CD4-positive, CD25-positive, alpha-beta regulatory T cell (primary cell): ENCODE data around the gene SPRR3. TPM values are rescaled to one million over a fixed set of nuclear protein-coding genes. Genes with fewer than 3 reads are reported as not detected.

Experiments used
- ATAC-seq, 2 donors: fragments of 150-1000 bp; cut with Tn5 transposase; one replicate each; pipeline ENCODE4 v1.10.0; 2021; ENCODE audit warnings: low read depth in 2 of 2, moderate number of reproducible peaks in 2 of 2, moderate library complexity in 1 of 2
- DNase-seq, 3 donors: peaks; one replicate each; pipeline versions ENCODE4 v3.0.0 to v3.0.0-alpha.2; 2012 to 2022; ENCODE audit warnings: mixed read lengths in 1 of 3
- H3K27ac ChIP-seq: one replicate; pipeline ENCODE4 v1.7.0; 2013; ENCODE audit warnings: mild to moderate bottlenecking, low read length; ENCODE audit not compliant: insufficient read depth, poor library complexity, severe bottlenecking
- H3K27me3 ChIP-seq: one replicate; pipeline ENCODE4 v1.7.0; 2013; ENCODE audit warnings: low read length; ENCODE audit not compliant: control insufficient read depth, insufficient read depth
- H3K36me3 ChIP-seq: one replicate; pipeline ENCODE4 v1.7.0; 2013; ENCODE audit warnings: mild to moderate bottlenecking, low read length, moderate library complexity; ENCODE audit not compliant: control insufficient read depth, insufficient read depth
- H3K4me1 ChIP-seq: 2 replicates; pipeline ENCODE4 v1.7.0; 2013; ENCODE audit warnings: mild to moderate bottlenecking, low read length; ENCODE audit not compliant: insufficient read depth, control insufficient read depth, poor library complexity, severe bottlenecking
- H3K4me3 ChIP-seq: one replicate; pipeline ENCODE4 v1.7.0; 2013; ENCODE audit warnings: low read depth, mild to moderate bottlenecking, low read length, moderate library complexity
- H3K9me3 ChIP-seq, 2 experiments: 1 replicate in 1 of 2; 2 replicates in 1 of 2; pipeline ENCODE4 v1.7.0; 2013; ENCODE audit warnings: low read length in 2 of 2, mild to moderate bottlenecking in 1 of 2, moderate library complexity in 1 of 2; ENCODE audit not compliant: control insufficient read depth in 2 of 2
- H3K27ac Mint-ChIP-seq, 3 donors: one replicate each; pipeline ENCODE4 v1.8.0; 2020 to 2022; ENCODE audit warnings: mild to moderate bottlenecking in 3 of 3, mixed read lengths in 3 of 3, moderate library complexity in 2 of 3
- H3K27me3 Mint-ChIP-seq: one replicate; pipeline ENCODE4 v1.8.0; 2022; ENCODE audit warnings: mild to moderate bottlenecking, mixed read lengths
- H3K36me3 Mint-ChIP-seq: one replicate; pipeline ENCODE4 v1.8.0; 2020; ENCODE audit warnings: mixed read lengths
- H3K4me1 Mint-ChIP-seq, 4 donors: one replicate each; pipeline ENCODE4 v1.8.0; 2020 to 2022; ENCODE audit warnings: mixed read lengths in 4 of 4, mild to moderate bottlenecking in 1 of 4
- H3K4me3 Mint-ChIP-seq, 4 donors: one replicate each; pipeline ENCODE4 v1.8.0; 2020 to 2022; ENCODE audit warnings: mild to moderate bottlenecking in 4 of 4, mixed read lengths in 4 of 4, moderate library complexity in 3 of 4
- H3K9me3 Mint-ChIP-seq, 7 donors: one replicate each; pipeline ENCODE4 v1.8.0; 2020 to 2022; ENCODE audit warnings: mixed read lengths in 7 of 7, mild to moderate bottlenecking in 3 of 7, moderate library complexity in 2 of 7
- polyA plus RNA-seq, 4 donors: library from polyadenylated mRNA; unstranded; fragments of 300-500 nt; fragmentation: Illumina TruSeq; gene quantifications; one replicate each; pipeline ENCODE4 v1.2.3, GENCODE V29; 2021
- total RNA-seq: library from RNA; stranded (reverse); gene quantifications from one replicate; pipeline ENCODE4 v1.2.3, GENCODE V29; 2022

The SPRR3 gene
- total and polyA plus RNA-seq, 5 donors from 2014 or later, result not detected

GRCh38 chr1:153032073-153032472 is 30.5 kb downstream of the SPRR3 start:
- no peak overlapping the region for H3K27ac ChIP-seq
- no peaks in the 10 kb centered on the region for H3K36me3 Mint-ChIP-seq
- H3K27me3 Mint-ChIP-seq, result peaks cover 6% of the 10 kb centered on the region
- no peaks in the 10 kb centered on the region for H3K36me3 ChIP-seq
- DNase-seq, result no peak
- no peak overlapping the region for H3K4me3 ChIP-seq
- no peaks in the 10 kb centered on the region for H3K4me1 Mint-ChIP-seq
- H3K27me3 ChIP-seq, result peaks cover 1% of the 10 kb centered on the region
- H3K9me3 ChIP-seq, result no peaks in the 10 kb centered on the region
- no peak overlapping the region for H3K4me3 Mint-ChIP-seq
- H3K9me3 Mint-ChIP-seq, result peaks cover 0 to 5% (median 0%) of the 10 kb centered on the region in 7 donors
- no peak for ATAC-seq
- no peaks in the 10 kb centered on the region for H3K4me1 ChIP-seq
- H3K27ac Mint-ChIP-seq, result no peak overlapping the region

GRCh38 chr1:153032677-153033308 is 31.2 kb downstream of the SPRR3 start:
- Histone ChIP-seq H3K36me3 (no peaks in the 10 kb centered on the region), H3K4me1 (no peaks in the 10 kb centered on the region), H3K9me3 (no peaks in the 10 kb centered on the region), H3K27me3 (no peaks in the 10 kb centered on the region), H3K27ac (no peak overlapping the region), H3K4me3 (no peak overlapping the region)
- H3K36me3 Mint-ChIP-seq, result no peaks in the 10 kb centered on the region
- peaks cover 6% of the 10 kb centered on the region for H3K27me3 Mint-ChIP-seq
- H3K4me3 Mint-ChIP-seq, result no peak overlapping the region
- no peaks in the 10 kb centered on the region for H3K4me1 Mint-ChIP-seq
- peaks cover 0 to 5% (median 0%) of the 10 kb centered on the region in 7 donors for H3K9me3 Mint-ChIP-seq
- no peak overlapping the region for H3K27ac Mint-ChIP-seq
- ATAC-seq (no peak), DNase-seq (no peak)

GRCh38 chr1:153035211-153035610 is 33.7 kb downstream of the SPRR3 start:
- Histone ChIP-seq H3K9me3 (no peaks in the 10 kb centered on the region), H3K27ac (no peak overlapping the region)

GRCh38 chr1:153040950-153041631 is 39.5 kb downstream of the SPRR3 start, which contains the start of gene SPRR2D:
Gene SPRR2D (minus strand): TSS chr1:153041120. CDS start chr1:153040346, 774 bp downstream.
- Histone ChIP-seq H3K9me3 (no peaks in the 10 kb centered on the region), H3K27me3 (peaks cover 13% of the 10 kb centered on the region), H3K36me3 (no peaks in the 10 kb centered on the region), H3K4me3 (no peak within 1 kb of the TSS), H3K4me1 (no peaks in the 10 kb centered on the region), H3K27ac (no peak within 1 kb of the TSS)
- no peaks in the 10 kb centered on the region for H3K4me1 Mint-ChIP-seq
- H3K36me3 Mint-ChIP-seq, result no peaks in the 10 kb centered on the region
- H3K27me3 Mint-ChIP-seq, result peaks cover 9% of the 10 kb centered on the region
- DNase-seq, result no peak
- peak within 1 kb of the TSS in 1 of 3 donors; percentile 16 for H3K27ac Mint-ChIP-seq
- H3K9me3 Mint-ChIP-seq, result peaks cover 0 to 2% (median 1%) of the 10 kb centered on the region in 7 donors
- no peak for ATAC-seq
- no peak within 1 kb of the TSS for H3K4me3 Mint-ChIP-seq

More at GRCh38 chr1:153035211-153035610, 33.7 kb downstream of the SPRR3 start:
- no peak overlapping the region for H3K4me3 ChIP-seq
- no peaks in the 10 kb centered on the region for H3K27me3 ChIP-seq
- H3K36me3 Mint-ChIP-seq, result no peaks in the 10 kb centered on the region
- no peaks in the 10 kb centered on the region for H3K36me3 ChIP-seq
- ATAC-seq, result no peak
- no peaks in the 10 kb centered on the region for H3K4me1 ChIP-seq
- H3K27ac Mint-ChIP-seq, result no peak overlapping the region
- H3K4me1 Mint-ChIP-seq, result no peaks in the 10 kb centered on the region
- DNase-seq, result no peak
- peaks cover 0 to 3% (median 1%) of the 10 kb centered on the region in 7 donors for H3K9me3 Mint-ChIP-seq
- H3K4me3 Mint-ChIP-seq, result no peak overlapping the region
- H3K27me3 Mint-ChIP-seq, result no peaks in the 10 kb centered on the region

GRCh38 chr1:153049211-153049610 is 47.7 kb downstream of the SPRR3 start:
- no peak overlapping the region for H3K4me3 Mint-ChIP-seq
- DNase-seq (no peak), ATAC-seq (no peak)
- H3K9me3 Mint-ChIP-seq, result peaks cover 0 to 2% (median 0%) of the 10 kb centered on the region in 7 donors
- no peaks in the 10 kb centered on the region for H3K36me3 Mint-ChIP-seq
- no peaks in the 10 kb centered on the region for H3K9me3 ChIP-seq
- H3K27ac Mint-ChIP-seq, result no peak overlapping the region
- H3K4me1 Mint-ChIP-seq, result no peaks in the 10 kb centered on the region
- H3K4me1 ChIP-seq, result no peaks in the 10 kb centered on the region
- H3K4me3 ChIP-seq, result no peak overlapping the region
- no peaks in the 10 kb centered on the region for H3K36me3 ChIP-seq
- H3K27me3 Mint-ChIP-seq, result peaks cover 28% of the 10 kb centered on the region
- H3K27ac ChIP-seq, result no peak overlapping the region
- H3K27me3 ChIP-seq, result peaks cover 9% of the 10 kb centered on the region

Other genes starting within 250 kb of the SPRR3 start
- gene KPRP, start 243.7 kb upstream of the SPRR3 start, total RNA-seq, result not detected
- gene KPRP, start 243.7 kb upstream of the SPRR3 start, polyA plus RNA-seq, result not detected
- not detected for gene LCE1F, start 226.6 kb upstream of the SPRR3 start, total RNA-seq
- not detected for gene LCE1F, start 226.6 kb upstream of the SPRR3 start, polyA plus RNA-seq
- not detected for gene LCE1E, start 215.5 kb upstream of the SPRR3 start, total RNA-seq
- gene LCE1E, start 215.5 kb upstream of the SPRR3 start, polyA plus RNA-seq, result not detected
- not detected for gene LCE1D, start 205.0 kb upstream of the SPRR3 start, total RNA-seq
- not detected for gene LCE1D, start 205.0 kb upstream of the SPRR3 start, polyA plus RNA-seq
- not detected for gene LCE1C, start 195.1 kb upstream of the SPRR3 start, total RNA-seq
- gene LCE1C, start 195.1 kb upstream of the SPRR3 start, polyA plus RNA-seq, result not detected
- not detected for gene LCE1B, start 189.8 kb upstream of the SPRR3 start, total RNA-seq
- gene LCE1B, start 189.8 kb upstream of the SPRR3 start, polyA plus RNA-seq, result not detected
- gene LCE1A, start 174.3 kb upstream of the SPRR3 start, total RNA-seq, result not detected
- not detected for gene LCE1A, start 174.3 kb upstream of the SPRR3 start, polyA plus RNA-seq
- gene LCE6A, start 158.9 kb upstream of the SPRR3 start, total RNA-seq, result not detected
- not detected for gene LCE6A, start 158.9 kb upstream of the SPRR3 start, polyA plus RNA-seq
- gene LCE7A, start 141.8 kb upstream of the SPRR3 start, total RNA-seq, result not detected
- not detected for gene LCE7A, start 141.8 kb upstream of the SPRR3 start, polyA plus RNA-seq
- not detected for gene SMCP, start 123.4 kb upstream of the SPRR3 start, total RNA-seq
- not detected for gene SMCP, start 123.4 kb upstream of the SPRR3 start, polyA plus RNA-seq
- gene IVL, start 93.2 kb upstream of the SPRR3 start, total RNA-seq, result not detected
- not detected for gene IVL, start 93.2 kb upstream of the SPRR3 start, polyA plus RNA-seq
- not detected for gene SPRR5, start 54.5 kb upstream of the SPRR3 start, total RNA-seq
- not detected for gene SPRR5, start 54.5 kb upstream of the SPRR3 start, polyA plus RNA-seq
- not detected for gene SPRR4, start 31.1 kb upstream of the SPRR3 start, total RNA-seq
- not detected for gene SPRR4, start 31.1 kb upstream of the SPRR3 start, polyA plus RNA-seq
- not detected for gene SPRR1A, start 17.7 kb upstream of the SPRR3 start, total RNA-seq
- gene SPRR1A, start 17.7 kb upstream of the SPRR3 start, polyA plus RNA-seq, result not detected
- not detected for gene SPRR1B, start 29.5 kb downstream of the SPRR3 start, total RNA-seq
- gene SPRR1B, start 29.5 kb downstream of the SPRR3 start, polyA plus RNA-seq, result not detected
- gene SPRR2D, start 39.4 kb downstream of the SPRR3 start, total RNA-seq, result not detected
- not detected for gene SPRR2D, start 39.4 kb downstream of the SPRR3 start, polyA plus RNA-seq
- not detected for gene SPRR2A, start 55.8 kb downstream of the SPRR3 start, total RNA-seq
- gene SPRR2A, start 55.8 kb downstream of the SPRR3 start, polyA plus RNA-seq, result not detected
- not detected for gene SPRR2B, start 69.9 kb downstream of the SPRR3 start, total RNA-seq
- not detected for gene SPRR2B, start 69.9 kb downstream of the SPRR3 start, polyA plus RNA-seq
- gene SPRR2E, start 92.8 kb downstream of the SPRR3 start, total RNA-seq, result not detected
- not detected for gene SPRR2E, start 92.8 kb downstream of the SPRR3 start, polyA plus RNA-seq
- gene SPRR2F, start 111.8 kb downstream of the SPRR3 start, total RNA-seq, result not detected
- gene SPRR2F, start 111.8 kb downstream of the SPRR3 start, polyA plus RNA-seq, result not detected
- gene SPRR2G, start 149.1 kb downstream of the SPRR3 start, total RNA-seq, result not detected
- gene SPRR2G, start 149.1 kb downstream of the SPRR3 start, polyA plus RNA-seq, result not detected
- not detected for gene LELP1, start 201.7 kb downstream of the SPRR3 start, total RNA-seq
- not detected for gene LELP1, start 201.7 kb downstream of the SPRR3 start, polyA plus RNA-seq
- gene PRR9, start 215.8 kb downstream of the SPRR3 start, total RNA-seq, result not detected
- not detected for gene PRR9, start 215.8 kb downstream of the SPRR3 start, polyA plus RNA-seq